ENCODE results near the gene MED17.
A peak's percentile ranks its signal among the peaks of the same experiment; 100 is the strongest.

MED17 gene

DNA sequence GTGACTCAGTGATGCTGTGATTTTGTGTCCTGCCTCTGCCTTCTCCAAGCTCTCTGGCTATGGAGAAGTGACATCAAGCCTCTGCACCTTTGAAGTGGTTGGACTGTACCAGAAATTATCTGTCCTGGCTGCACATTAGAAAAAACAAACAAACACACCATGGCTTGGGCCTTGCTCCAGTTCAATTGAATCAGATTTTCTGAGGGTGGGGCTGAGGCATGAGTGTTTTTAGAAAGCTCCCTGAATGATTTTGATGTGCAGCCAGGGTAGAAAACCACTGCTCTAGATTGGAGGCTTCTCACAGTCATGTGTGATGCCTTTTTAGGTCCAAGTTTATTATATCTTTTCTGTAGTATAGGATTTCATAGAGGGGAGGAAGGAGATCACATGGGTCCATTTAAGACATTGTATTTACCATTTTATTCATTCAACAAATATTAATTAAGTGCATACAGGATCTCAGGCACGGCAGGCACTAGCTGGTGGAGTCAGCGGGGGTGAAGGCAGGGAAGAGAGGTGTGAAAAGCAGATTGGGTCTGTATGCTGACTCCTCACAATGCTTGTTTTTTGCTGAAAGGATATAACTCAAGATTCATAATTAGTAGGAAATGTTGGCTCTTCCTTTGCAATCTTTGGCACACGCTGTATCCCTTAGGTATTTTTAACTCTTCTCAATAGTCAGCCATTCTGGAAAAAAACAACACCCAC, 73.5 kb downstream of the MED17 start:
- DNase-seq, result no peak

DNA sequence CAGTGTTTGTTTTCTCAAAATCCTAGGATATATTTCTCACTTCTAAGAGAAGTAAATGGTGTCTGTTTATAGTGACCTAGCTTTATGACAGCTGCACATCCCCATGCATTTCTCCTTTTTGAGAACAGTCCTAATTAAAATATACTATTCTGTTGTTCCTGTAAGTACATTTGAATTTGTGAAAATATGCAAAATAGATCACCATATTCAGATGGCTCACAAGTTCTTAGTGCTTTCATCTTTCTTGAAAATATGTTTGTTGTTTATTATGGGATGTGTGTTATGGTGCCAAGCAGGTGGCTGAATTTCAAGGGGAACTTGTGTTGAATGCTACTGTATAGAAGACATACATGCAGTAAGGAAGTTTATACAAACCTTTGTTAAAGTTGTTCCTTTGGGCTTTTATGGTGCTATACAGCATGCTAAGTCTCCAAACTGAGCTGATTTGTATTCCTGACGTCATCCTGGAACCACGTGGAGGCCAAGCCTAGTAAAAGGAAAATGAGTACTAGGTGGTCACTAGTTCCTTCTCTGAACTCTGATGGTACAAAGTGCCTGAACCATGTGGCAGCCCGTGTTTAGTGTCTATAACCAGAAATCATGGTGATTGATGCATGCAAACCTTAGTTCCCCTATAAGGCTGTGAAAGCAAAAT, 74.2 kb downstream of the MED17 start:
- no peak for DNase-seq

DNA sequence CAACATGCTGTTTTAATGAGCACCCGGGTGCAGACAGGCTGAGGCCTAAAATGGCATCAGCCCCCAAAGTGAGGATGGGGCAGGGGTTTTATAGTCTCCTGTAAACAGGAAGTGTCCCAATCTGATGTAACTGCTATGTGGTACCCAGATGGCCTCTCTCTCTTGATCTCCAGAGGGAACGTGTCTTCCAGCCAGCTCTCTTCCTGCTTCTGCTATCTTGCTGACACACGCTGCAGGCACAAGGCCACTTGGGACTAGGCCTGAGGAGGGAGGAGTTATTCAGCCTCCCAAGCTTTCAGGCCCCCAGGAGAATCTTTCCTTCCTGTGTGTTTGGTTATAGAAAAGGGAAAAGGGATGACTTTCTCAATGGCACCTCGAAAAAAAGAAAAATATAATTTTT, 77.7 kb downstream of the MED17 start:
- DNase-seq, result peak; percentile 20

All from fibroblast of skin of right quadriceps (primary cell).